Mucosa of rectum (tissue), 2 donors: Measurements from ENCODE around the gene ACE.

Experiments
- H3K27ac ChIP-seq, 2 donors: one replicate each; pipeline ENCODE4 v1.7.0; 2013; ENCODE audit warnings: inconsistent platforms in 2 of 2, low read depth in 2 of 2, low read length in 2 of 2
- H3K27me3 ChIP-seq, 2 donors: one replicate each; pipeline ENCODE4 v1.7.0; 2013; ENCODE audit warnings: low read length in 2 of 2; ENCODE audit not compliant: control insufficient read depth in 2 of 2, insufficient read depth in 2 of 2
- H3K36me3 ChIP-seq, 2 donors: one replicate each; pipeline ENCODE4 v1.7.0; 2013; ENCODE audit warnings: low read length in 2 of 2; ENCODE audit not compliant: control insufficient read depth in 2 of 2, insufficient read depth in 2 of 2
- H3K4me1 ChIP-seq, 2 donors: one replicate each; pipeline ENCODE4 v1.7.0; 2013; ENCODE audit warnings: low read length in 2 of 2, mild to moderate bottlenecking in 1 of 2; ENCODE audit not compliant: control insufficient read depth in 2 of 2, insufficient read depth in 2 of 2
- H3K4me3 ChIP-seq, 2 donors: one replicate each; pipeline ENCODE4 v1.7.0; 2013; ENCODE audit warnings: low read length in 2 of 2
- H3K9ac ChIP-seq, 2 donors: one replicate each; pipeline ENCODE4 v1.7.0; 2013; ENCODE audit warnings: low read length in 2 of 2, low read depth in 1 of 2, mild to moderate bottlenecking in 1 of 2
- H3K9me3 ChIP-seq, 2 donors: one replicate each; pipeline ENCODE4 v1.7.0; 2013; ENCODE audit warnings: low read length in 2 of 2; ENCODE audit not compliant: control insufficient read depth in 2 of 2
- donor health status: healthy.
- donor health status: Normal muscosa, but diverticular disease.

The ACE gene

GRCh38 chr17:63490858-63491400 lies 14.1 kb downstream of the ACE start:
- H3K36me3 ChIP-seq = peaks cover 0 to 19% of the 10 kb centered on the region in 2 donors
- no peaks in the 10 kb centered on the region for H3K9me3 ChIP-seq
- H3K27me3 ChIP-seq = no peaks in the 10 kb centered on the region
- no peak overlapping the region for H3K9ac ChIP-seq
- no peaks in the 10 kb centered on the region for H3K4me1 ChIP-seq
- H3K27ac ChIP-seq = no peak overlapping the region
- no peak overlapping the region for H3K4me3 ChIP-seq

- no peaks in the 10 kb centered on the region for H3K4me1 ChIP-seq
- no peak overlapping the region for H3K27ac ChIP-seq
- H3K27me3 ChIP-seq = no peaks in the 10 kb centered on the region
- H3K36me3 ChIP-seq = peaks cover 0 to 19% of the 10 kb centered on the region in 2 donors
- no peak overlapping the region for H3K9ac ChIP-seq
- H3K9me3 ChIP-seq = no peaks in the 10 kb centered on the region
- no peak overlapping the region for H3K4me3 ChIP-seq
Measured at GRCh38 chr17:63491413-63491812, 14.6 kb downstream of the ACE start.

GRCh38 chr17:63491977-63492618 lies 15.2 kb downstream of the ACE start:
- Histone ChIP-seq H3K4me3 (no peak overlapping the region), H3K27ac (no peak overlapping the region), H3K9ac (no peak overlapping the region), H3K9me3 (no peaks in the 10 kb centered on the region), H3K36me3 (peaks cover 0 to 19% of the 10 kb centered on the region in 2 donors), H3K27me3 (no peaks in the 10 kb centered on the region), H3K4me1 (no peaks in the 10 kb centered on the region)

- no peaks in the 10 kb centered on the region for H3K9me3 ChIP-seq
- no peak overlapping the region for H3K4me3 ChIP-seq
- peaks cover 0 to 19% of the 10 kb centered on the region in 2 donors for H3K36me3 ChIP-seq
- H3K9ac ChIP-seq = no peak overlapping the region
- no peaks in the 10 kb centered on the region for H3K4me1 ChIP-seq
- H3K27me3 ChIP-seq = no peaks in the 10 kb centered on the region
- no peak overlapping the region for H3K27ac ChIP-seq
Measured at GRCh38 chr17:63492940-63493339, 16.1 kb downstream of the ACE start.

GRCh38 chr17:63493411-63493810 lies 16.6 kb downstream of the ACE start:
- no peaks in the 10 kb centered on the region for H3K4me1 ChIP-seq
- no peaks in the 10 kb centered on the region for H3K9me3 ChIP-seq
- H3K27me3 ChIP-seq = no peaks in the 10 kb centered on the region
- no peak overlapping the region for H3K27ac ChIP-seq
- no peak overlapping the region for H3K9ac ChIP-seq
- no peak overlapping the region for H3K4me3 ChIP-seq
- H3K36me3 ChIP-seq = peaks cover 0 to 19% of the 10 kb centered on the region in 2 donors

GRCh38 chr17:63494300-63494928 lies 17.6 kb downstream of the ACE start:
- no peaks in the 10 kb centered on the region for H3K9me3 ChIP-seq
- H3K27ac ChIP-seq = no peak overlapping the region
- no peak overlapping the region for H3K9ac ChIP-seq
- no peak overlapping the region for H3K4me3 ChIP-seq
- H3K4me1 ChIP-seq = no peaks in the 10 kb centered on the region
- no peaks in the 10 kb centered on the region for H3K27me3 ChIP-seq
- peaks cover 0 to 12% of the 10 kb centered on the region in 2 donors for H3K36me3 ChIP-seq

- Histone ChIP-seq H3K9me3 (no peaks in the 10 kb centered on the region), H3K27me3 (no peaks in the 10 kb centered on the region), H3K9ac (no peak overlapping the region), H3K36me3 (peaks cover 0 to 12% of the 10 kb centered on the region in 2 donors), H3K4me1 (no peaks in the 10 kb centered on the region), H3K27ac (no peak overlapping the region), H3K4me3 (no peak overlapping the region)
Measured at GRCh38 chr17:63495491-63495890, 18.6 kb downstream of the ACE start.

- Histone ChIP-seq H3K9me3 (no peaks in the 10 kb centered on the region), H3K36me3 (peaks cover 0 to 6% of the 10 kb centered on the region in 2 donors), H3K27ac (no peak overlapping the region), H3K4me1 (no peaks in the 10 kb centered on the region), H3K4me3 (no peak overlapping the region), H3K27me3 (no peaks in the 10 kb centered on the region), H3K9ac (no peak overlapping the region)
Measured at GRCh38 chr17:63496177-63496576, 19.3 kb downstream of the ACE start.

- H3K9me3 ChIP-seq = no peaks in the 10 kb centered on the region
Measured at GRCh38 chr17:63496663-63497400, 20.0 kb downstream of the ACE start.

More at GRCh38 chr17:63496663-63497400, 20.0 kb downstream of the ACE start:
- Histone ChIP-seq H3K9ac (no peak overlapping the region), H3K27me3 (no peaks in the 10 kb centered on the region), H3K4me3 (no peak overlapping the region), H3K27ac (no peak overlapping the region), H3K36me3 (peaks cover 0 to 2% of the 10 kb centered on the region in 2 donors), H3K4me1 (no peaks in the 10 kb centered on the region)
